Fibroblast of mammary gland (primary cell): Measurements from ENCODE around the gene VEZT.
A peak's percentile ranks its signal among the peaks of the same experiment; 100 is the strongest.
"Not testable (repeated sequence)": the region's sequence is repeated elsewhere in the genome, so short reads cannot be mapped to it uniquely, and the experiment has no call there.

ENCODE experiments used
- DNase-seq: peaks from one replicate; pipeline ENCODE4 v3.0.0-alpha.2; 2010; ENCODE audit warnings: low read depth
- H3K4me3 ChIP-seq: 2 replicates; pipeline ENCODE4 v1.5.1; 2011; ENCODE audit warnings: low read depth, mild to moderate bottlenecking, low read length, moderate library complexity; ENCODE audit not compliant: control insufficient read depth
- CTCF ChIP-seq: conservative IDR thresholded peaks from 2 replicates; pipeline ENCODE4 v1.5.1; 2011; ENCODE audit warnings: low read depth, low read length, inconsistent platforms; ENCODE audit not compliant: control insufficient read depth, insufficient read depth

Gene VEZT

GRCh38 chr12:95312656-95313055 lies 95.0 kb downstream of the VEZT start:
- no peak for TF ChIP-seq CTCF
- no peak overlapping the region for H3K4me3 ChIP-seq
- no peak for DNase-seq

GRCh38 chr12:95314756-95315155 lies 97.1 kb downstream of the VEZT start:
- not testable (repeated sequence) for H3K4me3 ChIP-seq, DNase-seq

GRCh38 chr12:95316798-95317197 lies 99.2 kb downstream of the VEZT start:
- DNase-seq: no peak
- no peak overlapping the region for H3K4me3 ChIP-seq
- no peak for TF ChIP-seq CTCF

GRCh38 chr12:95318071-95318545 lies 100.5 kb downstream of the VEZT start:
- H3K4me3 ChIP-seq: no peak overlapping the region
- no peak for TF ChIP-seq CTCF
- DNase-seq: peak; percentile 66

DNA sequence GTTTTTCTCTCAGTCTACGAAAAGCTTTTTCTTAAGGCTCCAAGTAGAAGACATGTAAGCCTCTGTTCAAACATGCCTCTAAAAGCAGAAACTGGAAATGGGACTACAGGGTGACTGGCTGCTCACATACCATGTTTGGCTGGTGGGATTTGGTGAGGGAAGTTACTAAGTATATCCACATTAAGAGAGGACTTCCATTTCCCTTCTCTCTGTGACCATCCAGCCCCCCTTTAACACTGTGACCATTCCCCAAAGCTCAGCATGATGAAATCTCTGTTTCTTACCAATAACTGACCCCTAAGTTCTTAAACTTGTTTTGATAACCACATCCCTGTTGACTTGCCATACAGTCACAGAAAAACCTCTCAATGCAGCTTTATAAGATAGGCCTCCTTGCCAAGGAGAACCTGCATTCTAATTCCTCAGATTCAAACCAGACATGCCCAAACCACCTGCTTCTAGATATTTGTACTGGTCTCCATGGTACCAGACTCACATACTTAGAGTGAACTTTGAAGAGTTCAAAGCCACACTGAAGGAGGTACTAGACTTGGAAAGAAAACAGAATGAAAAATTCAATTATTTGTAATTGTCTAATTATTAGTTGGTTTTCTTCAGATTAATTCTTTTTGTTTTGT lies 102.2 kb downstream of the VEZT start:
- DNase-seq: no peak
- H3K4me3 ChIP-seq: no peak overlapping the region
- no peak for TF ChIP-seq CTCF

- no peak for DNase-seq
- no peak overlapping the region for H3K4me3 ChIP-seq
- no peak for TF ChIP-seq CTCF
These were observed 104.1 kb downstream of the VEZT start for GRCh38 chr12:95321516-95322246.

GRCh38 chr12:95322326-95322725 lies 104.7 kb downstream of the VEZT start:
- DNase-seq: peak; percentile 82

More at GRCh38 chr12:95322326-95322725, 104.7 kb downstream of the VEZT start:
- TF ChIP-seq CTCF: no peak
- H3K4me3 ChIP-seq: no peak overlapping the region
